DMS114 treated with DMSO at 0.1 percent for 48 hours (cell line): ENCODE measurements around the gene AHCTF1.
"Not testable (repeated sequence)": the region's sequence is repeated elsewhere in the genome, so short reads cannot be mapped to it uniquely, and the experiment has no call there.

Experiments used
- DNase-seq: peaks from one replicate; lab custom pipeline; 2025; ENCODE audit not compliant: unreplicated experiment; lab: John Stamatoyannopoulos, UW

The AHCTF1 gene

GRCh38 chr1:246919902-246920301 lies 11.8 kb downstream of the AHCTF1 start:
- no peak for DNase-seq

GRCh38 chr1:246916026-246916923 lies 15.5 kb downstream of the AHCTF1 start:
- not testable (repeated sequence) for DNase-seq

GRCh38 chr1:246907472-246907871 lies 24.3 kb downstream of the AHCTF1 start:
- no peak for DNase-seq

GRCh38 chr1:246906833-246907232 lies 24.9 kb downstream of the AHCTF1 start:
- DNase-seq, result no peak

GRCh38 chr1:246901874-246902273 lies 29.9 kb downstream of the AHCTF1 start:
- DNase-seq, result no peak

- DNase-seq, result no peak
Measured at GRCh38 chr1:246897302-246897701, 34.4 kb downstream of the AHCTF1 start.

- DNase-seq, result no peak
Measured at GRCh38 chr1:246893191-246893939, 38.4 kb downstream of the AHCTF1 start.

- no peak for DNase-seq
Measured at GRCh38 chr1:246891105-246891504, 40.6 kb downstream of the AHCTF1 start.

- DNase-seq, result no peak
Measured at GRCh38 chr1:246888522-246888921, 43.2 kb downstream of the AHCTF1 start.

- DNase-seq, result not testable (repeated sequence)
Measured at GRCh38 chr1:246885389-246885788, 46.4 kb downstream of the AHCTF1 start.

GRCh38 chr1:246878551-246878950 lies 53.2 kb downstream of the AHCTF1 start:
- no peak for DNase-seq

GRCh38 chr1:246876431-246876830 lies 55.3 kb downstream of the AHCTF1 start:
- no peak for DNase-seq

- no peak for DNase-seq
Measured at GRCh38 chr1:246875041-246876026, 56.4 kb downstream of the AHCTF1 start.

- DNase-seq, result no peak
Measured at GRCh38 chr1:246865921-246866320, 65.8 kb downstream of the AHCTF1 start.

GRCh38 chr1:246863791-246864190 lies 68.0 kb downstream of the AHCTF1 start:
- not testable (repeated sequence) for DNase-seq

GRCh38 chr1:246860401-246860800 lies 71.3 kb downstream of the AHCTF1 start:
- no peak for DNase-seq

- no peak for DNase-seq
Measured at GRCh38 chr1:246856371-246856770, 75.4 kb downstream of the AHCTF1 start.

- not testable (repeated sequence) for DNase-seq
Measured at GRCh38 chr1:246850640-246851039, 81.1 kb downstream of the AHCTF1 start.

GRCh38 chr1:246843876-246844275 lies 87.9 kb downstream of the AHCTF1 start:
- DNase-seq, result no peak

- not testable (repeated sequence) for DNase-seq
Measured at GRCh38 chr1:246840761-246841160, 91.0 kb downstream of the AHCTF1 start.

GRCh38 chr1:246838118-246838456 lies 93.7 kb downstream of the AHCTF1 start:
- DNase-seq, result no peak
